Astrocyte of the spinal cord (primary cell): ENCODE measurements around the gene CCBE1.

Source experiments
- DNase-seq: peaks from one replicate; pipeline ENCODE4 v3.0.0; 2011; ENCODE audit warnings: low read depth, low spot score
- H3K4me3 ChIP-seq: 2 replicates; pipeline ENCODE4 v1.5.1; 2011; ENCODE audit warnings: low read depth, mild to moderate bottlenecking, low read length, moderate library complexity
- CTCF ChIP-seq: IDR thresholded peaks from 2 replicates; pipeline ENCODE4 v1.5.1; 2012; ENCODE audit warnings: low read depth, mild to moderate bottlenecking, low read length, inconsistent platforms
- in situ Hi-C: cut with HindIII; loops from 2 replicates; pipeline ENCODE4 v1.10.0; 2017; ENCODE audit warnings: low sequenced_read_pairs

The CCBE1 gene

GRCh38 chr18:59500765-59501164, 196.5 kb downstream of the CCBE1 start:
- in situ Hi-C loops = no loop called here
- H3K4me3 ChIP-seq = no peak overlapping the region
- TF ChIP-seq CTCF = no peak
- no peak for DNase-seq

GRCh38 chr18:59498506-59499086, 198.6 kb downstream of the CCBE1 start:
- H3K4me3 ChIP-seq = no peak overlapping the region
- no peak for DNase-seq
- in situ Hi-C loops = no loop called here
- no peak for TF ChIP-seq CTCF

GRCh38 chr18:59492756-59493421, 204.3 kb downstream of the CCBE1 start:
- no peak for DNase-seq
- no peak overlapping the region for H3K4me3 ChIP-seq
- TF ChIP-seq CTCF = no peak
- in situ Hi-C loops = no loop called here

GRCh38 chr18:59488899-59489298, 208.3 kb downstream of the CCBE1 start:
- H3K4me3 ChIP-seq = no peak overlapping the region
- TF ChIP-seq CTCF = no peak
- in situ Hi-C loops = no loop called here
- no peak for DNase-seq

- H3K4me3 ChIP-seq = no peak overlapping the region
- DNase-seq = no peak
- in situ Hi-C loops = no loop called here
- no peak for TF ChIP-seq CTCF
Measured at GRCh38 chr18:59485382-59485781, 211.8 kb downstream of the CCBE1 start.

GRCh38 chr18:59484561-59485328, 212.5 kb downstream of the CCBE1 start:
- in situ Hi-C loops = no loop called here
- DNase-seq = peak; percentile 39
- no peak overlapping the region for H3K4me3 ChIP-seq
- TF ChIP-seq CTCF = no peak
